Measurements from ENCODE around the gene MAX.

GRCh38 chr14:65101631-65102440, 481 bp downstream of the MAX start:
- no peak for TF ChIP-seq CTCF (IDR thresholded peaks at IDR 0.05)
- no peak for TF ChIP-seq POLR2AphosphoS5 (IDR thresholded peaks at IDR 0.05)
- TF ChIP-seq POLR2A (IDR thresholded peaks at IDR 0.05): no peak
- no peak for TF ChIP-seq EP300 (IDR thresholded peaks at IDR 0.05)

Measured in stomach (tissue), 4 donors.